ENCODE measurements around the gene PIP5KL1. TPM values are rescaled to one million over a fixed set of nuclear protein-coding genes. Genes with fewer than 3 reads are reported as not detected.
A peak's percentile ranks its signal among the peaks of the same experiment; 100 is the strongest.

PIP5KL1 gene
- total RNA-seq, 1 experiment from 2014 or later = 0.17 TPM

GRCh38 chr9:127924736-127925444 is 5.7 kb downstream of the PIP5KL1 start:
- peaks cover 25% of the 10 kb centered on the region for H3K27me3 Mint-ChIP-seq (ENCODE audit: unreplicated experiment)
- CTCF ChIA-PET = interaction anchor here (0.6 kb wide), 1 partner anchor 333 kb away, joined by 3 read pairs; no protein-coding TSS in a partner anchor
- H3K9me3 Mint-ChIP-seq (ENCODE audit: low read depth, unreplicated experiment) = no peaks in the 10 kb centered on the region
- peaks cover 16% of the 10 kb centered on the region for H3K36me3 Mint-ChIP-seq (ENCODE audit: insufficient read depth, unreplicated experiment)
- no peak overlapping the region for H3K27ac Mint-ChIP-seq (ENCODE audit: unreplicated experiment)
- no peak for TF ChIP-seq CTCF (IDR thresholded peaks at IDR 0.05; ENCODE audit: unreplicated experiment)
- H3K4me3 Mint-ChIP-seq (ENCODE audit: low read depth, unreplicated experiment) = no peak overlapping the region
- no peak for DNase-seq
- no TSS peak for BruUV-seq (replicated peaks)
- no peaks in the 10 kb centered on the region for H3K4me1 Mint-ChIP-seq (ENCODE audit: low read depth, unreplicated experiment)
- intact Hi-C loops (cut with micrococcal nuclease; ENCODE audit: unreplicated experiment) = no loop called here

- BruUV-seq (replicated peaks) = no TSS peak
- CTCF ChIA-PET = interaction anchor here (0.6 kb wide), 1 partner anchor 25 kb away, joined by 4 read pairs; no protein-coding TSS in a partner anchor
- Mint-ChIP-seq H3K9me3 (ENCODE audit: low read depth, unreplicated experiment) (no peaks in the 10 kb centered on the region), H3K4me3 (ENCODE audit: low read depth, unreplicated experiment) (no peak overlapping the region), H3K27ac (ENCODE audit: unreplicated experiment) (no peak overlapping the region), H3K27me3 (ENCODE audit: unreplicated experiment) (peaks cover 25% of the 10 kb centered on the region), H3K4me1 (ENCODE audit: low read depth, unreplicated experiment) (peaks cover 7% of the 10 kb centered on the region), H3K36me3 (ENCODE audit: insufficient read depth, unreplicated experiment) (peaks cover 24% of the 10 kb centered on the region)
- intact Hi-C loops (cut with micrococcal nuclease; ENCODE audit: unreplicated experiment) = no loop called here
- DNase-seq = no peak
- no peak for TF ChIP-seq CTCF (IDR thresholded peaks at IDR 0.05; ENCODE audit: unreplicated experiment)
Measured at GRCh38 chr9:127923771-127924170, 6.8 kb downstream of the PIP5KL1 start.

GRCh38 chr9:127923046-127923445 is 7.5 kb downstream of the PIP5KL1 start:
- intact Hi-C loops (cut with micrococcal nuclease; ENCODE audit: unreplicated experiment) = no loop called here
- H3K4me1 Mint-ChIP-seq (ENCODE audit: low read depth, unreplicated experiment) = peaks cover 13% of the 10 kb centered on the region
- H3K4me3 Mint-ChIP-seq (ENCODE audit: low read depth, unreplicated experiment) = no peak overlapping the region
- peaks cover 24% of the 10 kb centered on the region for H3K36me3 Mint-ChIP-seq (ENCODE audit: insufficient read depth, unreplicated experiment)
- H3K9me3 Mint-ChIP-seq (ENCODE audit: low read depth, unreplicated experiment) = no peaks in the 10 kb centered on the region
- CTCF ChIA-PET = interaction anchor here (0.6 kb wide), 1 partner anchor 26 kb away, joined by 4 read pairs; no protein-coding TSS in a partner anchor
- no peak for TF ChIP-seq CTCF (IDR thresholded peaks at IDR 0.05; ENCODE audit: unreplicated experiment)
- peaks cover 25% of the 10 kb centered on the region for H3K27me3 Mint-ChIP-seq (ENCODE audit: unreplicated experiment)
- no peak for DNase-seq
- no peak overlapping the region for H3K27ac Mint-ChIP-seq (ENCODE audit: unreplicated experiment)
- BruUV-seq (replicated peaks) = no TSS peak

- Mint-ChIP-seq H3K27me3 (ENCODE audit: unreplicated experiment) (peaks cover 25% of the 10 kb centered on the region), H3K4me3 (ENCODE audit: low read depth, unreplicated experiment) (peak overlapping the region; percentile 66), H3K4me1 (ENCODE audit: low read depth, unreplicated experiment) (peaks cover 13% of the 10 kb centered on the region), H3K9me3 (ENCODE audit: low read depth, unreplicated experiment) (no peaks in the 10 kb centered on the region), H3K27ac (ENCODE audit: unreplicated experiment) (no peak overlapping the region), H3K36me3 (ENCODE audit: insufficient read depth, unreplicated experiment) (peaks cover 19% of the 10 kb centered on the region)
- peak; percentile 83 for TF ChIP-seq CTCF (IDR thresholded peaks at IDR 0.05; ENCODE audit: unreplicated experiment)
- intact Hi-C loops (cut with micrococcal nuclease; ENCODE audit: unreplicated experiment) = loop anchor here (2.0 kb wide), 1 partner anchor 331 kb away; no protein-coding TSS in a partner anchor
- no TSS peak for BruUV-seq (replicated peaks)
- CTCF ChIA-PET = interaction anchor here (0.9 to 1.5 kb wide), 4 partner anchors 9 to 360 kb away, joined by 3 to 6 read pairs (median 3); partner anchors contain the start of genes PIP5KL1 and TOR2A
- DNase-seq = peak; percentile 73
Measured at GRCh38 chr9:127921557-127922120, 8.9 kb downstream of the PIP5KL1 start.
